22Rv1 (cell line): ENCODE results near the gene CCRL2.

ENCODE experiments used
- H3K27ac ChIP-seq: fragments of 450-650 bp; 2 replicates; pipeline ENCODE4 v1.5.1; 2017
- CTCF ChIP-seq: fragments of 450-650 bp; IDR thresholded peaks from 2 replicates; pipeline ENCODE4 v1.5.1; 2017; ENCODE audit warnings: mild to moderate bottlenecking
- ZFX ChIP-seq: fragments of 450-650 bp; IDR thresholded peaks from 2 replicates; pipeline ENCODE4 v1.6.1; 2017; ENCODE audit warnings: antibody characterized with exemption, borderline replicate concordance

The CCRL2 gene

GRCh38 chr3:46371519-46372340, 35.3 kb upstream of the CCRL2 start:
- TF ChIP-seq ZFX = no peak
- no peak for TF ChIP-seq CTCF
- no peak overlapping the region for H3K27ac ChIP-seq

- TF ChIP-seq ZFX (no peak), CTCF (peak; percentile 44)
- no peak overlapping the region for H3K27ac ChIP-seq
Measured at GRCh38 chr3:46372492-46373359, 34.3 kb upstream of the CCRL2 start.

GRCh38 chr3:46374755-46375154, 32.3 kb upstream of the CCRL2 start:
- H3K27ac ChIP-seq = no peak overlapping the region
- TF ChIP-seq ZFX = no peak

- TF ChIP-seq CTCF = no peak
- no peak for TF ChIP-seq ZFX
- H3K27ac ChIP-seq = no peak overlapping the region
Measured at GRCh38 chr3:46375218-46375617, 31.8 kb upstream of the CCRL2 start.

GRCh38 chr3:46375814-46376213, 31.2 kb upstream of the CCRL2 start:
- no peak for TF ChIP-seq ZFX
- TF ChIP-seq CTCF = no peak
- no peak overlapping the region for H3K27ac ChIP-seq

GRCh38 chr3:46378426-46378942, 28.6 kb upstream of the CCRL2 start:
- TF ChIP-seq ZFX (no peak), CTCF (peak; percentile 83)
- H3K27ac ChIP-seq = no peak overlapping the region

- no peak for TF ChIP-seq CTCF
- TF ChIP-seq ZFX = no peak
- no peak overlapping the region for H3K27ac ChIP-seq
Measured at GRCh38 chr3:46380471-46381221, 26.4 kb upstream of the CCRL2 start.
